CD14-positive monocyte (primary cell): ENCODE data around the gene IFNG. TPM values are rescaled to one million over a fixed set of nuclear protein-coding genes. Genes with fewer than 3 reads are reported as not detected.

ENCODE experiments used
- DNase-seq, 3 donors: peaks; one replicate each; pipeline ENCODE4 v3.0.0-alpha.2; 2011 to 2022
- H2AFZ ChIP-seq: 2 replicates; pipeline ENCODE4 v1.6.0; 2012; ENCODE audit warnings: mild to moderate bottlenecking, low read depth, low read length, inconsistent platforms; ENCODE audit not compliant: insufficient read depth, poor library complexity, severe bottlenecking
- H3K27ac ChIP-seq, 2 donors: 1 replicate in 1 of 2; 2 replicates in 1 of 2; pipeline ENCODE4 v1.5.1; 2012 to 2013; ENCODE audit warnings: low read length in 2 of 2, control low read depth in 1 of 2, inconsistent platforms in 1 of 2, low read depth in 1 of 2, mild to moderate bottlenecking in 1 of 2
- H3K27me3 ChIP-seq, 2 donors: one replicate each; pipeline versions ENCODE4 v1.6.0 to v1.6.1; 2011 to 2013; ENCODE audit warnings: low read length in 2 of 2; ENCODE audit not compliant: control insufficient read depth in 2 of 2, insufficient read depth in 2 of 2
- H3K36me3 ChIP-seq, 2 donors: replicated peaks in 1 of 2; 1 replicate in 1 of 2; 2 replicates in 1 of 2; pipeline versions ENCODE4 v1.5.1 to v1.6.1; 2012 to 2013; ENCODE audit warnings: low read length in 2 of 2, control low read depth in 1 of 2, inconsistent platforms in 1 of 2, mild to moderate bottlenecking in 1 of 2; ENCODE audit not compliant: insufficient read depth in 2 of 2, control insufficient read depth in 1 of 2
- H3K4me1 ChIP-seq, 2 donors: 1 replicate in 1 of 2; 2 replicates in 1 of 2; pipeline versions ENCODE4 v1.5.1 to v1.6.1; 2012 to 2013; ENCODE audit warnings: low read length in 2 of 2, control low read depth in 1 of 2, inconsistent platforms in 1 of 2, mild to moderate bottlenecking in 1 of 2, moderate library complexity in 1 of 2; ENCODE audit not compliant: insufficient read depth in 2 of 2, control insufficient read depth in 1 of 2
- H3K4me2 ChIP-seq: replicated peaks from 2 replicates; pipeline ENCODE3; 2012; ENCODE audit warnings: low read length, moderate library complexity, mild to moderate bottlenecking; ENCODE audit not compliant: poor library complexity, severe bottlenecking; ENCODE audit errors: extremely low read depth
- H3K4me3 ChIP-seq, 3 experiments: fragments of 200-600 bp in 1 of 3; sonication (generic) in 1 of 3; replicated peaks in 1 of 3; 1 replicate in 2 of 3; 2 replicates in 1 of 3; pipeline ENCODE4 v1.5.1; 2011 to 2013; ENCODE audit warnings: low read length in 3 of 3, mild to moderate bottlenecking in 3 of 3, control low read depth in 2 of 3, low read depth in 2 of 3, inconsistent platforms in 1 of 3, moderate library complexity in 1 of 3
- H3K79me2 ChIP-seq: 2 replicates; pipeline ENCODE4 v1.6.0; 2012; ENCODE audit warnings: mild to moderate bottlenecking, control low read depth, inconsistent platforms, low read length, moderate library complexity; ENCODE audit not compliant: insufficient read depth
- H3K9ac ChIP-seq: 2 replicates; pipeline ENCODE4 v1.6.0; 2017; ENCODE audit warnings: low read length, mild to moderate bottlenecking; ENCODE audit not compliant: insufficient read depth, poor library complexity, severe bottlenecking
- H3K9me3 ChIP-seq, 2 donors: replicated peaks in 1 of 2; 1 replicate in 1 of 2; 2 replicates in 1 of 2; pipeline versions ENCODE4 v1.5.1 to v1.6.1; 2012 to 2013; ENCODE audit warnings: low read length in 2 of 2, control low read depth in 1 of 2; ENCODE audit not compliant: control insufficient read depth in 1 of 2, insufficient read depth in 1 of 2
- H4K20me1 ChIP-seq: 2 replicates; pipeline ENCODE4 v1.6.0; 2012; ENCODE audit warnings: mild to moderate bottlenecking, low read length, control low read depth, moderate library complexity; ENCODE audit not compliant: insufficient read depth
- H3K27ac Mint-ChIP-seq, 7 donors: one replicate each; pipeline ENCODE4 v1.8.0; 2020; ENCODE audit warnings: mild to moderate bottlenecking in 7 of 7, mixed read lengths in 7 of 7, moderate library complexity in 6 of 7, inconsistent platforms in 2 of 7
- H3K27me3 Mint-ChIP-seq, 3 donors: one replicate each; pipeline ENCODE4 v1.8.0; 2021 to 2022; ENCODE audit warnings: low read depth in 3 of 3, mild to moderate bottlenecking in 3 of 3, mixed read lengths in 3 of 3, moderate library complexity in 3 of 3, inconsistent platforms in 1 of 3
- H3K36me3 Mint-ChIP-seq, 2 donors: one replicate each; pipeline ENCODE4 v1.8.0; 2020; ENCODE audit warnings: mixed read lengths in 2 of 2, inconsistent platforms in 1 of 2, mild to moderate bottlenecking in 1 of 2
- H3K4me1 Mint-ChIP-seq: one replicate; pipeline ENCODE4 v1.8.0; 2020; ENCODE audit warnings: mild to moderate bottlenecking, mixed read lengths
- H3K4me3 Mint-ChIP-seq, 2 donors: one replicate each; pipeline ENCODE4 v1.8.0; 2020; ENCODE audit warnings: mild to moderate bottlenecking in 2 of 2, mixed read lengths in 2 of 2, moderate library complexity in 1 of 2
- H3K9me3 Mint-ChIP-seq, 7 donors: one replicate each; pipeline ENCODE4 v1.8.0; 2020 to 2022; ENCODE audit warnings: mixed read lengths in 7 of 7, mild to moderate bottlenecking in 6 of 7, moderate library complexity in 6 of 7, inconsistent platforms in 2 of 7
- CTCF ChIP-seq: fragments of 200-600 bp; IDR thresholded peaks from one replicate; pipeline ENCODE4 v1.8.0; 2022; ENCODE audit warnings: antibody characterized with exemption, mild to moderate bottlenecking
- WGBS: methylation state at CpG from one replicate; pipeline ENCODE4 v1.1.5; 2013; ENCODE audit warnings: missing lambda C conversion rate; ENCODE audit not compliant: insufficient coverage; 5-methylcytosine and 5-hydroxymethylcytosine counted together
- intact Hi-C, 2 donors: fragments of 100-400 bp; cut with micrococcal nuclease; formaldehyde crosslinking; loops; one replicate each; pipeline versions ENCODE4 v1.15.0 to v1.15.1; 2023
- polyA plus RNA-seq, 3 donors: library from polyadenylated mRNA; depleted of rRNA in 1 of 3; unstranded in 2 of 3; stranded (reverse) in 1 of 3; fragments of 300-500 nt in 2 of 3; fragments of >200 nt in 1 of 3; fragmentation: Illumina TruSeq in 2 of 3; gene quantifications; 1 replicate in 2 of 3; 2 replicates in 1 of 3; pipeline ENCODE4 v1.2.3, GENCODE V29; 2012 to 2021

The IFNG gene
- polyA plus RNA-seq, 3 donors, result not detected

- no peak overlapping the region for H3K4me3 ChIP-seq
- H3K4me2 ChIP-seq, result no peak overlapping the region
- Mint-ChIP-seq H3K4me3 (no peak overlapping the region), H3K9me3 (no peaks in the 10 kb centered on the region), H3K27ac (no peak overlapping the region), H3K27me3 (peaks cover 0 to 2% (median 0%) of the 10 kb centered on the region in 3 donors), H3K4me1 (no peaks in the 10 kb centered on the region), H3K36me3 (no peaks in the 10 kb centered on the region)
- no peak overlapping the region for H3K9ac ChIP-seq
- intact Hi-C loops, result no loop called here
- H3K27me3 ChIP-seq, result no peaks in the 10 kb centered on the region
- H4K20me1 ChIP-seq, result no peaks in the 10 kb centered on the region
- WGBS, result no CpG with 5 or more reads among the region's 3 CpGs
- DNase-seq, result no peak
- no peak for TF ChIP-seq CTCF
- H3K4me1 ChIP-seq, result no peaks in the 10 kb centered on the region
- H3K27ac ChIP-seq, result no peak overlapping the region
- no peaks in the 10 kb centered on the region for H3K9me3 ChIP-seq
- no peak overlapping the region for H2AFZ ChIP-seq
- H3K36me3 ChIP-seq, result no peaks in the 10 kb centered on the region
- no peaks in the 10 kb centered on the region for H3K79me2 ChIP-seq
These were observed 41.9 kb downstream of the IFNG start for GRCh38 chr12:68117661-68118060.

- no peaks in the 10 kb centered on the region for H3K36me3 Mint-ChIP-seq
- H3K4me1 Mint-ChIP-seq, result no peaks in the 10 kb centered on the region
- Histone ChIP-seq H3K4me2 (no peak overlapping the region), H3K27me3 (no peaks in the 10 kb centered on the region), H3K9me3 (no peaks in the 10 kb centered on the region), H2AFZ (no peak overlapping the region), H3K9ac (no peak overlapping the region), H4K20me1 (no peaks in the 10 kb centered on the region), H3K4me1 (no peaks in the 10 kb centered on the region), H3K27ac (no peak overlapping the region), H3K4me3 (no peak overlapping the region), H3K79me2 (no peaks in the 10 kb centered on the region), H3K36me3 (no peaks in the 10 kb centered on the region)
- no peaks in the 10 kb centered on the region for H3K9me3 Mint-ChIP-seq
- no peak for TF ChIP-seq CTCF
- DNase-seq, result no peak
- intact Hi-C loops, result no loop called here
- no peak overlapping the region for H3K4me3 Mint-ChIP-seq
- no peak overlapping the region for H3K27ac Mint-ChIP-seq
- WGBS, result no CpG with 5 or more reads among the region's 2 CpGs
- peaks cover 0 to 2% (median 0%) of the 10 kb centered on the region in 3 donors for H3K27me3 Mint-ChIP-seq
These were observed 44.3 kb downstream of the IFNG start for GRCh38 chr12:68115281-68115680.
